DMS153 (cell line): Measurements from ENCODE around the gene CCDC9B.
A peak's percentile ranks its signal among the peaks of the same experiment; 100 is the strongest.

Experiments used
- DNase-seq: peaks from one replicate; lab custom pipeline; 2025; lab: John Stamatoyannopoulos, UW

The CCDC9B gene

GRCh38 chr15:40365624-40366456 is 25.1 kb upstream of the CCDC9B start:
- no peak for DNase-seq

GRCh38 chr15:40365016-40365415 is 24.3 kb upstream of the CCDC9B start:
- DNase-seq, result no peak

- DNase-seq, result no peak
Measured at GRCh38 chr15:40364251-40364650, 23.5 kb upstream of the CCDC9B start.

DNA sequence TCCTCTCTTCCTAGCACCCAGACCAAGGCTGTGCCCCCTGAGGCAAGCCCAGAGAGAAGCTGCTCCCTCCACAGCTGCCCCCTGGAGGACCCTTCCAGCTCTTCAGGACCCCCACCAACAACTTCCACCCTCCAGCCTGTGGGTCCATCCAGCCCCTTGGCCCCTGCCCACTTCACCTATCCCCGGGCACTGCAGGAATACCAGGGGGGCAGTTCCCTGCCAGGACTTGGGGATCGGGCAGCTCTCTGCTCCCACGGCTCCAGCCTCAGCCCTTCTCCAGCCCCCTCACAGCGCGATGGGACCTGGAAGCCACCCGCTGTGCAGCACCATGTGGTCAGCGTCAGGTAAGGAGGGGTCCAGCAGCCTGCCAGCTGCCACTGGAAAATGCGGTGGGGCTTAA is 22.9 kb upstream of the CCDC9B start:
- no peak for DNase-seq

- no peak for DNase-seq
Measured at GRCh38 chr15:40361640-40362039, 20.9 kb upstream of the CCDC9B start.

DNA sequence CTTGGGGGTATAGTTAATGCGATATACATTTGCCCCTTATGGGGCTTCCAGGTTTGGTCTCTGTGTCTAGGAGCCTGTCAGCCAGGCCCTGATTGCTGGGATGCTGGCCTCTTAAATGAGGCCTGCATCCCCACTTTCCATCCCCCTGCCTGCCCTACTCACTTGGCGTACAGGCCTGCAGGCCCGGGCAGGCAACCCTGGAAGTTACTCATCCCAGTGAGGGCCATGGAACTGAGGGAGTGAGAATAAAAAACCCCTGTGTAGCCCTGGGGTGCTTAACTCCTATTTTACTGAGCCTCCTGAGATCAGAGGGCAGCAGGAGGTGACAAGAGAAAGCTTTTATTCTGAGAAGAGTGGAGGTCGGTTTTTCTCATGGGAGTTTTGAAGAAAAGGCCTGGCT is 19.3 kb upstream of the CCDC9B start:
- no peak for DNase-seq

- no peak for DNase-seq
Measured at GRCh38 chr15:40358471-40359353, 18.0 kb upstream of the CCDC9B start.

DNA sequence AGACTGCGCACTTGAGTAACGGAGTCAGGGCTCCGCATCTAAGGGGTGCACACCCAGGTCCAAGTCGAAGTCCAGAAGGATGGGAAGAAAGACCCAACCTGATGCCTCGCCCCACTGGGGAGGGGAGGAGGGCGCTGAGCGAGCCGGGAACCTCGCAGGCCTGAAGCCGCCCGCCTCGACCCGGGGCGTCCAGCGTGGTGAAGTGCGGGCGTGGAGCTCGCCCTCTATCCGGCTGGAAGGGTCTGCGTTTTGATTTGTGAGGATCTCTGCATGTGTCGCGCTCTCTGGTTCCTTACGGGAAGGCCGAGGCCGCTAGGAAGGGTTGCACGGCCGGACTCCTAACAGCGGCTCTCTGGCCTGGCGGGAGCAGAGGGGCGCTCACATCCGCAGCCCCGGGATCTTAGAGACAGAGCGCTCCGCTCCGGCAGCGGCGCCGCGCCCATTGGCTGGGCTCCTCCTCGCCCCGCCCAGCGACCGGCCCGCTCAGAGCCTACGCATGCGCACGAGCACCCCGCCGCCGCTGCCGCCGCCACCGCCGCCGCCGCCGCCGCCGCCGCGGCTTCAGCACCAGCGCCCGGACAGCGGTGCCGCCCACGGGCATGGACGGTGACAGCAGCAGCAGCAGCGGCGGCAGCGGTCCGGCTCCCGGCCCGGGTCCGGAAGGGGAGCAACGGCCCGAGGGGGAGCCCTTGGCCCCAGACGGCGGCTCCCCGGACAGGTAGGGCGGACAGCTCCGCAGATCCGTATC is 17.2 kb upstream of the CCDC9B start, which contains the start of gene DISP2:
DISP2 (plus strand) TSS at position 497 of the 748 bp plus-strand sequence; CDS start at position 600, 103 bp downstream.
- DNase-seq, result no peak

DNA sequence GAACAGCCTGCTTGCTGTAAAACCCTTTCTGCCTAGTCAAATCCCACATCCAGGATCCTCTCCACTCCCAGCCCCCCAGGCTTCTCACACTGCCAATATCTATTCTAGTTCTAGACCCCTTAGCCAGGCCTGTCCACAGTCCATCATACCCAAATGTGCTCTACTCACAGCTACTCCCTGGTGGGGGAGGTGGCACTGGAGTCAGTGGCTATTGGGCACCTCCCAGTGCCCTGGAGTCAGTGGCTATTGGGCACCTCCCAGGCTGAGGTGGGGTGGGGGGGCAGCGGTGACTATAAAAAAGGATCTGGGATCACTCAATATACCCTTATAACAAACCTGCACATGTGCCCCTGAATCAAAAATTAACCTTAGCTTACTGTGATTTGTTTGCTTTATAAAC is 16.5 kb upstream of the CCDC9B start:
- DNase-seq, result no peak

DNA sequence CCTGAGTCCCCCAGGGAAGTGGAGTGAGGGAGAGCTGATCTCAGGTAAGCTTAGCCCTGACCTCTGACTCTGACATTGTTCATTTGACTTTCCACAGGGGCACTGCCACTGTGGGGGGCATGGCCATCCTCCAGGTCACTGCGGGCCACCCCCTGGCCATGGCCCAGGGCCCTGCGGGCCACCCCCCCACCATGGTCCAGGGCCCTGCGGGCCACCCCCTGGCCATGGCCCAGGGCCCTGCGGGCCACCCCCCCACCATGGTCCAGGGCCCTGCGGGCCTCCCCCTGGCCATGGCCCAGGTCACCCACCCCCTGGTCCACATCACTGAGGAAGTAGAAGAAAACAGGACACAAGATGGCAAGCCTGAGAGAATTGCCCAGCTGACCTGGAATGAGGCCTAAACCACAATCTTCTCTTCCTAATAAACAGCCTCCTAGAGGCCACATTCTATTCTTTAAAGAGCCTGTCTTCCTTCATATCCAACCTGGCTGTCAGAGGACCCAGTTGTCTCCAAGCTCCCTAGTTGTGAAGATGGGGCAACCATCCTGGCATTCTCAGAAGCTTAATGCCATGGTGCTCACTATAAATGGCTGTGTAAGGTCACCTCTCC is 15.3 kb upstream of the CCDC9B start:
- DNase-seq, result no peak

DNA sequence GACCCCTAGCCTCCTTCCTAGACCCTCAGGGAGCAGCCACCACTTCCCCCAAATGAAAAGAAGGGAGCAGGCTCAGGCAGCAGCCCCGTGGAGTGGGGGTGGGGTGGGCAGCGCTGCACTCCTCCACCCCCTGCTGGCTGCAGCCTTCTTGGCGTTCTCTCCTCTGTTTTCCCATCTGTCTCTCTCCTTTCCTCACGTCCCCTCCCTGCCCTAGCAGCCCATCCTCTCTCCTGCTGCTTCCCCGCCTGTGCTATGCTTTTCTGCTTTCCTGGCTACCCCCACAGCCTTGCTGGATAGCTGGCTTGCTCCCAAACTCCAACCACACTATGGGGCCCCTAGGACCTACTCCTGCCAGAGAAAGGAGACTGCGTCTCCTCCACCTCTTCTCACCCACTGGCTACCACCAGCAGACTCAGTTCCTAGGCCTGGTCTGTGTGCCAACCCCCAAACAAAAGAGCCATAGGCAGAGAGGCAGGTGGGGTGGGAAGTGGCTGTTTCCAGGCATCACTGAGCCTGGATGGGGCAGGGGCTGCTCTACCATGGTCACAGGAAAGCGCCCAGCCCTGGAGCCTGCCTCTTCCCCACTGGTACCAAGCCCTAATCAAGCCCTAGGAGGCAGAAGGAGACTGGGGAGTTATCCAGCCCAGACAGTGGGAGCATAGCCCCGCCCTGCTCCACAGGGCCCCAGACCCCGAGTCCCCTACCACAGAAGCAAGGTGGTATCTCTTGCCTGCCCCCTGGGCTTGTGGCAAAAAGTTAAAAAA is 13.9 kb upstream of the CCDC9B start:
- no peak for DNase-seq

GRCh38 chr15:40353697-40354096 is 13.0 kb upstream of the CCDC9B start:
- peak; percentile 15 for DNase-seq

- no peak for DNase-seq
Measured at GRCh38 chr15:40352281-40352901, 11.7 kb upstream of the CCDC9B start.

- DNase-seq, result no peak
Measured at GRCh38 chr15:40349163-40349562, 8.4 kb upstream of the CCDC9B start.

GRCh38 chr15:40348474-40348870 is 7.7 kb upstream of the CCDC9B start:
- no peak for DNase-seq

- no peak for DNase-seq
Measured at GRCh38 chr15:40347559-40348473, 7.1 kb upstream of the CCDC9B start.

- no peak for DNase-seq
Measured at GRCh38 chr15:40346579-40347558, 6.1 kb upstream of the CCDC9B start.

DNA sequence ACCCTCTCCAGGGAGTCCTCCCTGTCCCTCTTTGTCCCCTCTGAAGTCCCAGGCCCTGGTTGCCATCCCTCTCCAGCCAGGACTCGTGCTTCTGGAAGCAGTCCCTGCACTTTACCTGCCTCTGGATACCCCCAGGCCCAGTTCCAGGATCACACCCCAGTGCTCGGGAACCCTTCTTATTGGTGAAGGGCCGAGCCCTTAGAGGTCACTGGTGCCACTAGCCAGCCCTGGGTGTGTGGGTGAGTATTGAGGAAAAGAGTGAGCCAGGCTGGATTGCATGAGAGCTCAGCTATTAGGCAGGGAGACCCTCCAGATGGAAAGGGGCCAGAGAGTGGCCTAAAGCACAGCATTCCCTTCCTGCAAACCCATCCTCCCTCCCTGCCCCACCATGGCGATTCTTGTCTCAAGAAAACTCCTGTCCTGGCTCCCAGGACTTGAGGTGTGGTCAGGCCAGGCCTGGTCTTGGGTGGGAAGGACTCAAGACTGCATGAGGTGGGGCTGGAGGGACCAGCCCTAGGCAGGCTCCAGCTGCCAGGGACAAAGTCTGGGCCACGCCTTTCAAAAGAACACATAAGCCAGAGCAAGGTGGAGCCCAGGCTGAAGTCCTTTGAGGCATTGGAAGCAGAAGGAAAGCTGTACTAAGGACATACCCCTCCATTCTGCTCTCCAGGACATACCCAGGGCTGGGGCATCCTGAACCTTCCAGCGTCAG is 5.3 kb upstream of the CCDC9B start:
- no peak for DNase-seq
